ENCODE data around the gene FILIP1L. TPM values are rescaled to one million over a fixed set of nuclear protein-coding genes. Genes with fewer than 3 reads are reported as not detected.
"Not testable (repeated sequence)": the region's sequence is repeated elsewhere in the genome, so short reads cannot be mapped to it uniquely, and the experiment has no call there.

The FILIP1L gene
- total and polyA plus RNA-seq, 12 donors: 5.3 to 33.2 (median 17.4) TPM

DNA sequence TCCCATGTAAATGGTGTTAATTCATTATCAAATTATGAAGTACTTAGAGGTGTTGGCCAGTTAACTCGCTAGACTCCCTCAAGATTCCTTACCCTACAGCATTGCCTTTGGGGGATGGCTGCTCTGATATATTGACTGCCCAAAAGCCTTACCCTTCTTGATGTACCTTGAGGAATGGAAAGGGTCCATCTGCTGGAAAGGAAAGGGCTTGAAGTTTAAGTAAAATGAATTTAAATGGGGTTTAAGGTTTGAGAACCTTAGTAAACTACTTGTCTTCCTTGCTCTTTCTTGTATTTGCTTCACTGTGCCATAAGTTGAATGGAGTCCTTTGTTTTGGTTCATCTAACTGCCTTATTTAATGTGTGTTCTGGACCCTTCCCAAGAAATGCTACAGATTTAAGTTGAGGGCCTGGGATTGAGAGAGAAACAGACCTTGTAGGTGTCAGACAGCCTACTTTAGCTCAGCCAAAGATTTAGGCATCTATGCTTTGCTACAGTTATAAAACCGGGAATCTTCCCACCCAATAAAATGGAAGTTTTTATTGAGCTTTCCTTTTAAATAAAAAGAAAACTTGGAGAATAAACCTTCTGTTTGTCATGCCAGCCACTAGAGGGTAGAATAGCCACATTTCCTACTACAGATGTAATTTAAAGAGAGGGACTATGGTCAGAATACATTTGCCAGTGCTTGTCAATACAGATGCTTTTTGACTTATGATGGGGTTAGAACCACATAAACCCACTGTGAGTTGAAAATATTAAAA is 271.3 kb downstream of the FILIP1L start:
- 46 to 49% (median 48%) methylated on average over 2 of the region's 2 CpGs for WGBS, 4 donors
- Histone ChIP-seq H3K36me3 (replicated peaks in 1 of 2) (no peaks in the 10 kb centered on the region), H3K27me3 (no peaks in the 10 kb centered on the region), H3K9me3 (replicated peaks in 1 of 3) (no peaks in the 10 kb centered on the region), H3K4me1 (replicated peaks in 1 of 2) (peaks cover 0 to 32% of the 10 kb centered on the region in 2 donors), H3K4me3 (no peak overlapping the region), H3K27ac (peak overlapping the region in 1 of 5 donors; percentile 6)
- no peak for DNase-seq
- intact Hi-C loops (cut with DNase I): loop anchor here (5.0 to 10.0 kb wide), 2 partner anchors 222 to 414 kb away; no protein-coding TSS in a partner anchor
- no peak for TF ChIP-seq POLR2A (IDR thresholded peaks at IDR 0.05)
- peak; percentile 63 to 83 (median 77) for TF ChIP-seq CTCF (IDR thresholded peaks at IDR 0.05)

DNA sequence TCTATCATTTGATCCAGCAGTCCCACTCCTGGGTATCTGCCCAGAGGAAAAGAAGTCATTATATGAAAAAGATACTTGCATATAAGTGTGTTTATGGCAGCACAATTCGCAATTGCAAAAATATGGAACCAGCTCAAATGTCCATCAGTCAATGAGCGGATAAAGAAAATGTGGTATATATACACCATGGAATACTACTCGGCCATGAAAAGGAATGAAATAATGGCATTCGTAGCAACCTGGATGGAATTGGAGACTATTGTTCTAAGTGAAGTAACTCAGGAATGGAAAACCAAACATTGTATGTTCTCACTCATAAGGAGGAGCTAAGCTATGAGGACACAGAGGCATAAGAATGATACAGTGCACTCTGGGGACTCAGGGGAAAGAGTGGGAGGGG is 272.4 kb downstream of the FILIP1L start:
- DNase-seq; H3K27ac ChIP-seq; H3K9me3 ChIP-seq (replicated peaks in 1 of 3); H3K4me3 ChIP-seq; H3K36me3 ChIP-seq (replicated peaks in 1 of 2); H3K27me3 ChIP-seq: not testable (repeated sequence)
- intact Hi-C loops (cut with DNase I): loop anchor here (5.0 to 10.0 kb wide), 2 partner anchors 223 to 415 kb away; no protein-coding TSS in a partner anchor
- 95 to 98% (median 98%) methylated on average over 4 of the region's 4 CpGs for WGBS, 4 donors
- peaks cover 0 to 30% of the 10 kb centered on the region in 2 donors for H3K4me1 ChIP-seq (replicated peaks in 1 of 2)

DNA sequence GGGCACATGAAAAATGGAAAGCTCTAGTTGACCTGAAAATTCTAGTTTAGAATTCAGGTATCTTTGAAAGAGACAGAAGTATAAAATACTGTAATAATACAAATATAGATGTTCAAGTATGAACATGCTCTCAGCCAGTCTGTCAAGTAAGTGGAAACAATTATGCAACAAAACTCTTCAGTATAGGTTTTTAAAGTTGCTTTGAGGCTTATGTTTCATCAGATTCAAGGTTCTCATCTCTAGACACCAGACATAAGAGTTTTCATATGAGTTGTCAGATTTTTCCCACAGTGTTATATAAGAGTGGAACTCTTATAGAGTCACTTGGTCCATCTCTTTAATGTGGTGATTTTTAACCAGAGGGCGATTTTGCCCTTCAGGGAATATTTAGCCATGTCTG is 274.7 kb downstream of the FILIP1L start:
- H3K27me3 ChIP-seq: no peaks in the 10 kb centered on the region
- H3K36me3 ChIP-seq (replicated peaks in 1 of 2): no peaks in the 10 kb centered on the region
- no peak for TF ChIP-seq CTCF (IDR thresholded peaks at IDR 0.05)
- no peak for TF ChIP-seq POLR2A (IDR thresholded peaks at IDR 0.05)
- DNase-seq: no peak
- H3K4me3 ChIP-seq: no peak overlapping the region
- no peak overlapping the region for H3K27ac ChIP-seq
- H3K9me3 ChIP-seq (replicated peaks in 1 of 3): no peaks in the 10 kb centered on the region
- WGBS, 4 donors: 90 to 100% (median 96%) methylated on average over 1 of the region's 1 CpG
- intact Hi-C loops (cut with DNase I): loop anchor here (5.0 to 10.0 kb wide), 2 partner anchors 225 to 418 kb away; no protein-coding TSS in a partner anchor
- peaks cover 0 to 8% of the 10 kb centered on the region in 2 donors for H3K4me1 ChIP-seq (replicated peaks in 1 of 2)

DNA sequence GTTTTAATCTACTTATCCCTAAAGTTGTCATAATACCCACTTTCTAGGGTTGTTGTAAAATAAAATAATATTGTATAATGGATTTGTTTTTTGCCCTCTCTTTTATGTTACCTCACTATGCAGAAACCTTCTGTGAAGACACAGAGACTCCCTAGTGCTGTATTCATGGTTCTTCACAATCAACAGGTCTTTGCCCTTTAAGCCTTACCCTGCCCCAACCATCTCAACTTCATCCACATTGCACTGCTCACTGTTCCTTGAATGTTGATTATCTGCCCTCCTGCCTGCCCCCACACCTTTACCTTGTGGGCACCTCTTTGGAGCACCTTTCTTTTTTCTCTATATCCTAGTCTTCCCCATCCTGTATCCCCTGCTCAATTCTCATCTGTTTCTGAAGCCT is 275.5 kb downstream of the FILIP1L start:
- intact Hi-C loops (cut with DNase I): no loop called here
- Histone ChIP-seq H3K27ac (no peak overlapping the region), H3K9me3 (replicated peaks in 1 of 3) (no peaks in the 10 kb centered on the region), H3K4me3 (no peak overlapping the region), H3K36me3 (replicated peaks in 1 of 2) (no peaks in the 10 kb centered on the region), H3K27me3 (no peaks in the 10 kb centered on the region), H3K4me1 (replicated peaks in 1 of 2) (peaks cover 5 to 16% of the 10 kb centered on the region in 2 donors)
- TF ChIP-seq CTCF (IDR thresholded peaks at IDR 0.05) (no peak), POLR2A (IDR thresholded peaks at IDR 0.05) (no peak)
- no peak for DNase-seq

DNA sequence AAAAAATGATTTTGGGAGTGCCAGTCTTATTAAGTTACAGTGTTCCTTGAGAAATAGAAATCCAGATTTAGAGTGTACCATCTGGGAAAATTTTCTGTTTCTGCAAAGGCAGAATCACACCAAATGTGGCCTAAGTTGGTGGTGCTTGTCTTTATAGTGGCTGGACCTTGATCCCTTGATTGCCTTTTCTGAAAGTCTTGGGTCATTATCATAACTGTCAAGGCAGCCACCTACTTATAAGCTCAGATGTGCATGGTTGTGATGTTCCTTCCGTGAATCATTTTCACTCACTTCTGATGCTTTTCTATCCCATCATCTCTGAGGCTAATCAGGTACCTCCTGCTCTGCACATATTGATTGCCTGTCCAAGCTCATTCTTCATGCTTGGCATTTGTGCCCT is 276.6 kb downstream of the FILIP1L start:
- WGBS, 4 donors: 83 to 98% (median 95%) methylated on average over 1 of the region's 1 CpG
- no peak for TF ChIP-seq CTCF (IDR thresholded peaks at IDR 0.05)
- no peak for TF ChIP-seq POLR2A (IDR thresholded peaks at IDR 0.05)
- intact Hi-C loops (cut with DNase I): no loop called here

More for the DNA sequence above, 276.6 kb downstream of the FILIP1L start:
- Histone ChIP-seq H3K27me3 (no peaks in the 10 kb centered on the region), H3K4me1 (replicated peaks in 1 of 2) (peaks cover 8 to 18% of the 10 kb centered on the region in 2 donors), H3K4me3 (no peak overlapping the region), H3K27ac (no peak overlapping the region), H3K9me3 (replicated peaks in 1 of 3) (no peaks in the 10 kb centered on the region), H3K36me3 (replicated peaks in 1 of 2) (no peaks in the 10 kb centered on the region)
- DNase-seq: no peak

Data from adrenal gland (tissue), 12 donors.